GM23248 (cell line): ENCODE results near the gene NUP93. TPM values are rescaled to one million over a fixed set of nuclear protein-coding genes. Genes with fewer than 3 reads are reported as not detected.

Experiments used
- DNase-seq: peaks from one replicate; pipeline ENCODE4 v3.0.0-alpha.2; 2015
- H2AFZ ChIP-seq: fragments of 200-600 bp; sonication (generic); 2 replicates; pipeline ENCODE4 v1.6.1; 2016; ENCODE audit warnings: antibody characterized with exemption
- H3F3A ChIP-seq: fragments of 200-600 bp; sonication (generic); 2 replicates; pipeline ENCODE4 v1.6.1; 2016; ENCODE audit warnings: mild to moderate bottlenecking, antibody characterized with exemption, mixed run types; ENCODE audit not compliant: insufficient read depth
- H3K27ac ChIP-seq: fragments of 200-600 bp; sonication (generic); 2 replicates; pipeline ENCODE4 v1.5.1; 2016; ENCODE audit warnings: mild to moderate bottlenecking
- H3K27me3 ChIP-seq: fragments of 200-600 bp; sonication (generic); replicated peaks from 2 replicates; pipeline ENCODE4 v1.6.1; 2016; ENCODE audit warnings: mild to moderate bottlenecking; ENCODE audit not compliant: insufficient read depth
- H3K36me3 ChIP-seq: fragments of 200-600 bp; sonication (generic); 2 replicates; pipeline ENCODE4 v1.6.1; 2016; ENCODE audit warnings: low read depth, mild to moderate bottlenecking
- H3K4me1 ChIP-seq: fragments of 200-600 bp; sonication (generic); 2 replicates; pipeline ENCODE4 v1.6.1; 2016; ENCODE audit warnings: mild to moderate bottlenecking; ENCODE audit not compliant: insufficient read depth
- H3K4me2 ChIP-seq: fragments of 200-600 bp; sonication (generic); one replicate; pipeline ENCODE4 v1.6.1; 2016; ENCODE audit warnings: mild to moderate bottlenecking; ENCODE audit not compliant: unreplicated experiment
- H3K4me3 ChIP-seq: fragments of 200-600 bp; sonication (generic); 2 replicates; pipeline ENCODE4 v1.5.1; 2016; ENCODE audit warnings: mild to moderate bottlenecking
- H3K79me2 ChIP-seq: fragments of 200-600 bp; sonication (generic); 2 replicates; pipeline ENCODE4 v1.6.1; 2016; ENCODE audit warnings: mild to moderate bottlenecking; ENCODE audit not compliant: insufficient read depth
- H3K9ac ChIP-seq: fragments of 200-600 bp; sonication (generic); 2 replicates; pipeline ENCODE4 v1.6.1; 2016; ENCODE audit warnings: mild to moderate bottlenecking
- H3K9me2 ChIP-seq: fragments of 200-600 bp; sonication (generic); 2 replicates; pipeline ENCODE4 v1.6.1; 2016; ENCODE audit warnings: mixed run types, mild to moderate bottlenecking, moderate library complexity; ENCODE audit not compliant: insufficient read depth
- H3K9me3 ChIP-seq: fragments of 200-600 bp; sonication (generic); one replicate; pipeline ENCODE4 v1.6.1; 2017; ENCODE audit warnings: low read depth
- H4K20me1 ChIP-seq: fragments of 200-600 bp; sonication (generic); 2 replicates; pipeline ENCODE4 v1.6.0; 2016; ENCODE audit not compliant: insufficient read depth
- EZH2 ChIP-seq: fragments of 200-600 bp; sonication (generic); IDR thresholded peaks from 2 replicates; pipeline ENCODE4 v1.6.1; 2018; ENCODE audit warnings: antibody characterized with exemption, mild to moderate bottlenecking; ENCODE audit not compliant: insufficient read depth, poor library complexity, severe bottlenecking
- EZH2phosphoT487 ChIP-seq: fragments of 200-600 bp; sonication (generic); IDR thresholded peaks from 2 replicates; pipeline ENCODE4 v1.6.1; 2018; ENCODE audit warnings: antibody characterized with exemption, moderate library complexity, mild to moderate bottlenecking, low read depth; ENCODE audit not compliant: insufficient read depth
- WGBS, 2 experiments: methylation state at CpG; one replicate each; pipeline ENCODE4 v1.1.6; 2015 to 2017; ENCODE audit warnings: low lambda C conversion rate in 2 of 2, low coverage in 1 of 2; ENCODE audit errors: missing lambda C conversion rate in 2 of 2; 5-methylcytosine and 5-hydroxymethylcytosine counted together
- in situ Hi-C: fragments of 300-500 bp; cut with MboI; formaldehyde crosslinking; loops from 2 replicates; pipeline ENCODE4 v1.15.0; 2020
- polyA plus RNA-seq: library from polyadenylated mRNA; unstranded; fragments of >200 nt; fragmentation: Nextera tagmentation; extraction: Ambion mirVana; gene quantifications from 2 replicates; pipeline ENCODE4 v1.2.1, GENCODE V29; 2016
- total RNA-seq: library from RNA; depleted of rRNA; stranded (reverse); fragments of >200 nt; shearing (Covaris generic); gene quantifications from 2 replicates; pipeline ENCODE4 v1.2.3, GENCODE V29; 2014; rRNA removed

Gene NUP93
- 40.3 and 47.1 TPM in 2 replicates for total RNA-seq
- 49.6 and 51.2 TPM in 2 replicates for polyA plus RNA-seq

GRCh38 chr16:56729735-56730662 lies at the start of gene NUP93:
Gene NUP93 (plus strand): TSS chr16:56730129. CDS start chr16:56748248, 18,119 bp downstream.
- Histone ChIP-seq H3K27ac (peak within 1 kb of the TSS; percentile 91), H3K4me2 (peak within 1 kb of the TSS; percentile 96), H3K36me3 (no peaks in the 10 kb centered on the region), H3K27me3 (no peaks in the 10 kb centered on the region), H3K9me2 (no peaks in the 10 kb centered on the region), H2AFZ (peak within 1 kb of the TSS; percentile 95), H3K4me1 (peaks cover 17% of the 10 kb centered on the region), H3K9me3 (no peaks in the 10 kb centered on the region), H3K79me2 (peaks cover 61% of the 10 kb centered on the region), H4K20me1 (no peaks in the 10 kb centered on the region), H3F3A (peaks cover 11% of the 10 kb centered on the region; the same call in 1 of the 2 replicates), H3K9ac (peak within 1 kb of the TSS; percentile 87), H3K4me3 (peak within 1 kb of the TSS; percentile 90)
- WGBS, 2 experiments, result 1% methylated on average over 57 to 70 of the region's 70 CpGs
- DNase-seq, result peak; percentile 97
- in situ Hi-C loops, result no loop called here
- TF ChIP-seq EZH2 (no peak), EZH2phosphoT487 (no peak)

GRCh38 chr16:56681939-56682702 lies 47.8 kb upstream of the NUP93 start, which contains the start of gene MT1X:
Gene MT1X (plus strand): TSS chr16:56682470. CDS start chr16:56682541, 71 bp downstream.
- Histone ChIP-seq H3K27ac (peak within 1 kb of the TSS; percentile 31; the same call in 1 of the 2 replicates), H3K36me3 (no peaks in the 10 kb centered on the region), H3K79me2 (no peaks in the 10 kb centered on the region), H3K9me3 (no peaks in the 10 kb centered on the region), H3K9ac (peak within 1 kb of the TSS; percentile 76), H3K27me3 (no peaks in the 10 kb centered on the region), H3K9me2 (no peaks in the 10 kb centered on the region), H4K20me1 (no peaks in the 10 kb centered on the region), H3F3A (no peaks in the 10 kb centered on the region; the same call in 1 of the 2 replicates), H2AFZ (peak within 1 kb of the TSS; percentile 78), H3K4me1 (peaks cover 14% of the 10 kb centered on the region; the same call in 1 of the 2 replicates), H3K4me2 (peak within 1 kb of the TSS; percentile 80), H3K4me3 (peak within 1 kb of the TSS; percentile 79)
- in situ Hi-C loops, result no loop called here
- DNase-seq, result peak; percentile 97
- WGBS, 2 experiments, result 1 to 2% methylated on average over 42 to 49 of the region's 49 CpGs
- TF ChIP-seq EZH2, result no peak
- TF ChIP-seq EZH2phosphoT487, result no peak

- no peak for TF ChIP-seq EZH2phosphoT487
- no peak for TF ChIP-seq EZH2
- Histone ChIP-seq H4K20me1 (no peaks in the 10 kb centered on the region), H3K9me2 (no peaks in the 10 kb centered on the region), H2AFZ (peak overlapping the region; percentile 78), H3F3A (no peaks in the 10 kb centered on the region; the same call in 1 of the 2 replicates), H3K4me1 (peaks cover 14% of the 10 kb centered on the region; the same call in 1 of the 2 replicates), H3K4me3 (peak overlapping the region; percentile 79), H3K79me2 (no peaks in the 10 kb centered on the region), H3K36me3 (no peaks in the 10 kb centered on the region), H3K27ac (0 out of 2 replicates have a peak overlapping the region, but pooled peaks have one; percentile 4), H3K9me3 (no peaks in the 10 kb centered on the region), H3K9ac (peak overlapping the region; percentile 76), H3K27me3 (no peaks in the 10 kb centered on the region), H3K4me2 (peak overlapping the region; percentile 80)
- WGBS, 2 experiments, result 6 to 9% methylated on average over 8 of the region's 8 CpGs
- in situ Hi-C loops, result no loop called here
- peak; percentile 28 for DNase-seq
These were observed 47.1 kb upstream of the NUP93 start for GRCh38 chr16:56682703-56683397.
